Upper lobe of right lung (tissue), 1 donor: ENCODE data around the gene WNK2. TPM values are rescaled to one million over a fixed set of nuclear protein-coding genes. Genes with fewer than 3 reads are reported as not detected.

Experiments used
- ATAC-seq: fragments of 200-7000 bp; cut with Tn5 transposase; one replicate; pipeline ENCODE4 v1.9.1; 2020; ENCODE audit warnings: mild to moderate bottlenecking, moderate library complexity
- DNase-seq: peaks from one replicate; pipeline ENCODE4 v3.0.0-alpha.2; 2020
- H3K27ac ChIP-seq: fragments of 200-600 bp; one replicate; pipeline ENCODE4 v1.8.0; 2022
- H3K27me3 ChIP-seq: fragments of 200-600 bp; one replicate; pipeline ENCODE4 v1.8.0; 2022; ENCODE audit warnings: mild to moderate bottlenecking
- H3K36me3 ChIP-seq: fragments of 200-600 bp; one replicate; pipeline ENCODE4 v1.8.0; 2022
- H3K4me1 ChIP-seq: fragments of 200-600 bp; one replicate; pipeline ENCODE4 v1.8.0; 2022
- H3K4me3 ChIP-seq: fragments of 200-600 bp; one replicate; pipeline ENCODE4 v1.8.0; 2022; ENCODE audit warnings: mild to moderate bottlenecking
- H3K9me3 ChIP-seq: fragments of 200-600 bp; one replicate; pipeline ENCODE4 v1.8.0; 2022
- CTCF ChIP-seq: fragments of 200-600 bp; IDR thresholded peaks from one replicate; pipeline ENCODE4 v1.8.0; 2022; ENCODE audit warnings: antibody characterized with exemption
- intact Hi-C: fragments of 100-400 bp; cut with DNase I; formaldehyde crosslinking; loops from one replicate; pipeline ENCODE4 v1.11.0; 2022
- total RNA-seq: library from RNA; stranded (reverse); fragmentation: NEBNext Ultra II Directional; extraction: Animal tissue kit (Norgen Biotek cat#: 25700); gene quantifications from one replicate; pipeline ENCODE4 v1.2.1, GENCODE V29; 2021
- donor health status: DM: no; HTN: yes; CAD: no; lungs with severe emphysema.

Gene WNK2
- total RNA-seq, 1 donor from 2014 or later = 0.35 TPM

GRCh38 chr9:93203718-93204469, 20.0 kb downstream of the WNK2 start:
- TF ChIP-seq CTCF = no peak

GRCh38 chr9:93204470-93205043, 20.6 kb downstream of the WNK2 start:
- Histone ChIP-seq H3K27me3 (peaks cover 4% of the 10 kb centered on the region), H3K9me3 (no peaks in the 10 kb centered on the region), H3K36me3 (no peaks in the 10 kb centered on the region), H3K4me3 (no peak overlapping the region), H3K4me1 (no peaks in the 10 kb centered on the region), H3K27ac (no peak overlapping the region)
- TF ChIP-seq CTCF = no peak
- intact Hi-C loops = no loop called here
- no peak for DNase-seq
- no peak for ATAC-seq

More at GRCh38 chr9:93203718-93204469, 20.0 kb downstream of the WNK2 start:
- ATAC-seq = no peak
- Histone ChIP-seq H3K27me3 (peaks cover 4% of the 10 kb centered on the region), H3K36me3 (no peaks in the 10 kb centered on the region), H3K4me1 (no peaks in the 10 kb centered on the region), H3K27ac (no peak overlapping the region), H3K4me3 (no peak overlapping the region), H3K9me3 (no peaks in the 10 kb centered on the region)
- intact Hi-C loops = no loop called here
- DNase-seq = no peak

GRCh38 chr9:93205045-93205768, 21.3 kb downstream of the WNK2 start:
- intact Hi-C loops = no loop called here
- Histone ChIP-seq H3K9me3 (no peaks in the 10 kb centered on the region), H3K27me3 (peaks cover 4% of the 10 kb centered on the region), H3K36me3 (no peaks in the 10 kb centered on the region), H3K4me1 (no peaks in the 10 kb centered on the region), H3K4me3 (no peak overlapping the region), H3K27ac (no peak overlapping the region)
- ATAC-seq (no peak), DNase-seq (peak; percentile 64)
- TF ChIP-seq CTCF = no peak

GRCh38 chr9:93205896-93206575, 22.1 kb downstream of the WNK2 start:
- no peak for TF ChIP-seq CTCF
- Histone ChIP-seq H3K27me3 (peaks cover 4% of the 10 kb centered on the region), H3K4me3 (no peak overlapping the region), H3K27ac (no peak overlapping the region), H3K9me3 (no peaks in the 10 kb centered on the region), H3K4me1 (no peaks in the 10 kb centered on the region), H3K36me3 (no peaks in the 10 kb centered on the region)
- DNase-seq (no peak), ATAC-seq (no peak)
- intact Hi-C loops = no loop called here

GRCh38 chr9:93206576-93207155, 22.7 kb downstream of the WNK2 start:
- Histone ChIP-seq H3K27me3 (peaks cover 4% of the 10 kb centered on the region), H3K27ac (no peak overlapping the region), H3K9me3 (no peaks in the 10 kb centered on the region), H3K4me1 (no peaks in the 10 kb centered on the region), H3K4me3 (no peak overlapping the region), H3K36me3 (no peaks in the 10 kb centered on the region)
- DNase-seq = no peak
- intact Hi-C loops = no loop called here
- no peak for TF ChIP-seq CTCF
- no peak for ATAC-seq
